Fibroblast of pulmonary artery (primary cell): ENCODE results near the gene CYSTM1.
A peak's percentile ranks its signal among the peaks of the same experiment; 100 is the strongest.

Experiments
- DNase-seq: peaks from one replicate; pipeline ENCODE4 v3.0.0-alpha.2; 2010; ENCODE audit warnings: low read depth
- H3K4me3 ChIP-seq: replicated peaks from 2 replicates; pipeline ENCODE4 v1.5.1; 2011; ENCODE audit warnings: low read depth, mild to moderate bottlenecking, control low read depth, low read length, moderate library complexity
- TF ChIP-seq, protein P1 (sequence below): IDR thresholded peaks from 2 replicates; pipeline ENCODE4 v1.5.1; 2011; ENCODE audit warnings: mild to moderate bottlenecking, control low read depth, low read length, inconsistent platforms; ENCODE audit errors: missing control alignments

CYSTM1 gene

DNA sequence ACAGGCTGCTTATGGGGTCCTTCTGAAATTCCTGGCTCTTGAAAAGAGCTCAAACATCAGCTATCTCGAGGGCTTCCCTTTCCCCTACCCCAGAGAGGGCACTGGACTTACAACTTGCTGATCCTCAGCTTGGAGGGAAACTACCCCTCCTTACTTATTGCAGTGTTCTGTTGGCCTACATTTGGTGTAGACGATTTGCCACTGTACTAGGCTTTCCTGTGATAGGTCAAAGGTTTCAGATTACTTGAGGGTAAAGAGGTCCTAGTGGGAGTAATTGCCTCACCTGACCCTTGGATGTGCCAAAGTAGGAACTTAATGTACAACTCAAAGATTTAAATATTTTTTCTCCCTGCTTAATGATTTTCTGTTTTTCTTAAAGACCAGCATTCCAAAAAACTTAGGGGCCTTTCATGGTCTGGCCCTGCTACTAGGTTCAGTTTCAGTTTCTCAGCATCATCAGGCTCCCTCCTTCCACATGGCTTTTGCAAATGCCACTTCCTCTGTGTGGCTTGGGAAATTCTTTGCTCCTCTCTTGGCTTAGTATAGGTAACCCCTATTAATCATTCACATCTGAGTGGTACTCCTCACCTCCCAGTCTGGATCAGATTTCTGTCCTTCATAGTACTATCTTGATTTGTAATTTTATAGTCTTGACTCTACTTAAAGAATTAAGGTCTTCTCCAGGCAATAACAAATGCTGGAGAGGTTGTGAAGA, 32.4 kb downstream of the CYSTM1 start:
- no peak for DNase-seq
- H3K4me3 ChIP-seq, result no peak overlapping the region
- TF ChIP-seq, protein P1, sequence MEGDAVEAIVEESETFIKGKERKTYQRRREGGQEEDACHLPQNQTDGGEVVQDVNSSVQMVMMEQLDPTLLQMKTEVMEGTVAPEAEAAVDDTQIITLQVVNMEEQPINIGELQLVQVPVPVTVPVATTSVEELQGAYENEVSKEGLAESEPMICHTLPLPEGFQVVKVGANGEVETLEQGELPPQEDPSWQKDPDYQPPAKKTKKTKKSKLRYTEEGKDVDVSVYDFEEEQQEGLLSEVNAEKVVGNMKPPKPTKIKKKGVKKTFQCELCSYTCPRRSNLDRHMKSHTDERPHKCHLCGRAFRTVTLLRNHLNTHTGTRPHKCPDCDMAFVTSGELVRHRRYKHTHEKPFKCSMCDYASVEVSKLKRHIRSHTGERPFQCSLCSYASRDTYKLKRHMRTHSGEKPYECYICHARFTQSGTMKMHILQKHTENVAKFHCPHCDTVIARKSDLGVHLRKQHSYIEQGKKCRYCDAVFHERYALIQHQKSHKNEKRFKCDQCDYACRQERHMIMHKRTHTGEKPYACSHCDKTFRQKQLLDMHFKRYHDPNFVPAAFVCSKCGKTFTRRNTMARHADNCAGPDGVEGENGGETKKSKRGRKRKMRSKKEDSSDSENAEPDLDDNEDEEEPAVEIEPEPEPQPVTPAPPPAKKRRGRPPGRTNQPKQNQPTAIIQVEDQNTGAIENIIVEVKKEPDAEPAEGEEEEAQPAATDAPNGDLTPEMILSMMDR, result no peak

DNA sequence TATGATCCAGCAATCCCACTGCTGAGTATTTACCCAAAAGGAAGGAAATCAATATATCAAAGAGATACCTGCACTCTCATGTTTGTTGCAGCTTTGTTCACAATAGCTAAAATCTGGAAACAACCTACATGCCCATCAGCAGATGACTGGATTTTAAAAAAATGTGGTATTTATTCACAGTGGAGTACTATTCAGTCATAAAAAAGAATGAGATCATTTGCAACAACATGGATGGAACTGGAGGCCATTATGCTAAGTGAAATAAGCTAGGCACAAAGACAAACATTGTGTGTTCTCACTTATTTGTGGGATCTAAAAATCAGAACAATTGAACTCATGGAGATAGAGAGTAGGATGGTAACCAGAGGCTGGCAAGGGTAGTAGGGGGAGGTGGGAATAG, 33.1 kb downstream of the CYSTM1 start:
- no peak for DNase-seq
- TF ChIP-seq, protein P1, result no peak
- no peak overlapping the region for H3K4me3 ChIP-seq

DNA sequence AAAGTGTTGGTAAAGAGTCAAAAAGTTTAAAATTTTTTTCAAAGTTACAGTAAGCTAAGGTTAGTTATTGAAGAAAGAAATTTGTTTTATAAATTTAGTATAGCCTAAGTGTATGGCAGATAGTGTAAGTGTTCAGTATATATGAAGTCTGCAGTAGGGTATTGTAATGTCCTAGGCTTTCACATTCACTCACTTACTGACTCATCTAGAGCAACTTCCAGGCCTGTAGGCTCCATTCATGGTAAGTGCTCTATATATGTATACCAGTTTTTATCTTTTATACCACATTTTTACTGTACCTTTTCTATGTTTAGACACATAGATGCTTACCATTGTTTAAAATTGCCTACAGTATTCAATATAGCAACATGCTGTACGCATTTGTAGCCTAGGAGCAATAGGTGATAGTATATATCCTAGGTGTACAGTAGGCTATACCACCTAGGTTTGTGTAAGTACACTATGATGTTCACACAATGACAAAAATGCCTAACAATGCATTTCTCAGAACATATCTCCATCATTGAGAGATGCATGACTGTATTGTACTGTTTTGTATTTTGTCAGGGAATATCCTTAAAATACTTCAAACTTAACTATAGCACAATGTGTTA, 38.5 kb downstream of the CYSTM1 start:
- H3K4me3 ChIP-seq, result no peak overlapping the region
- no peak for DNase-seq
- TF ChIP-seq, protein P1, result no peak

DNA sequence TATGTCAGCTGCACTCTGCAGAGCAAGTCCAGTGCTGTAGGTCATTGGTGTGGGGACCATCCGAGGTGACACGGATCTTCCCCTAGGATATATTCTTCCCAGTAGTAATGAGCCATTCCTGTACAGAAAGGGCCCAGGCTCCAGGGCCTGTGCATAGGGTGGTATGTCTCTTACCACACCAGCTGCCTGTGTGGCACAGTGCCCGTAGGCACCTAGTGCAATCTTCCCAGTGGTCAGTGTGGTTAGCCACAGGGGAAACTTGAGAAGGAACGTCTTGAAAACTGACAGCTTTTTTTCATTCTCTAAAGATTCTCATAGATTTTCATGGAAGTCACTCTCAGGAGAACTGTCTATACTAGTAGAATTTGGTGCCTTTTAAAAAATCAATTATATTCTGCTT, 39.8 kb downstream of the CYSTM1 start:
- peak; percentile 62 for DNase-seq
- TF ChIP-seq, protein P1, result no peak
- H3K4me3 ChIP-seq, result no peak overlapping the region

DNA sequence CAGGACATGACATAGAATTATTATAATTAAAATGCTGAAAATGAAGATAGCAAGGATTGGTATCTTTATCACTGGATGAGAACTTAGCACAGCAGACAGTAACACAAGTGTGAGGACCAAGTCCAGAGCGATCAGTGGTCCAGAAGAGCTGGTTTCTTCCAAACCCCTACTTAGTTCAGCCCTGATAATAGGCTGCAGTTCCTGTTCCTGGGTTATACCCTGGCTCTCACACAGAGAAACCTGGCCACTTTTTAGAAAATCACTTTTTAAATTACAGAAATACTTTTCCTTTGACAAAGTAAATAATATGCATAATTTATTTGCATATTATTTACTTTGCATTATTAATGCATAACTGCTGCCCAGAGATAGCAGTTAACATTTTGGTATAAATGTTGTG, 40.3 kb downstream of the CYSTM1 start:
- no peak for DNase-seq
- TF ChIP-seq, protein P1, result no peak
- no peak overlapping the region for H3K4me3 ChIP-seq

DNA sequence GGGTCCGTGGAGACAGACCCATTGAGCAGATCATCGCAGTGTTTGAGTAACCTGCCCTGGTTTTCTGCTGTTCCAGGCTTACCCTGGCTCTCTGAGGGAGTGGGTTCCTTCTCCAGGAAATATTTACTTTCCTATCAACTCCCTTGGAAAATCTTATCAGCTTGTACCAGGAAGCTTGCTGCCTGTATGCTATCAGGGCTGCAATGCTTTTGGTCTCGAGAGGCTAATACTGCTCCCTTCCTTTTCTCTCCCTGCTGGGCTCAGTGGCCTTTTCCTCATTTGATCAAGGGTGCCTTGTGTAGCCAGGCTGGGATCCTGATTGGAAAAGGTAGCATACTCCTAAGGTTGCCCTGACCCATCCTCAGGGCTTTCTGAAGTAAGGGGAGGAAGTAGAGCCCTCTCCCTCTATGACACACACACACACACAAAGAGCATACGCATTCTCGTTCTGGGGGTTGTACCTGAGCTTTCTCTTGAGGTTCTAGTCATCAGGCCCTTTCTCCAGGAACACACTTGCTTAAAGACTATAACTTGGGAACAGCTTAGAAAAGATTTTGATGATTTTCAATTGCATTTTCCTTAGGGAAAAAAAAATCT, 41.6 kb downstream of the CYSTM1 start:
- no peak overlapping the region for H3K4me3 ChIP-seq
- TF ChIP-seq, protein P1, result no peak
- no peak for DNase-seq
